ENCODE measurements around the gene MTUS2. TPM values are rescaled to one million over a fixed set of nuclear protein-coding genes. Genes with fewer than 3 reads are reported as not detected.

MTUS2 gene
- total RNA-seq, 1 experiment from 2014 or later = not detected

GRCh38 chr13:29456419-29456818 is 636.3 kb downstream of the MTUS2 start:
- ChIA-PET CTCF (no interaction called here), POLR2A (ENCODE audit: unreplicated experiment) (no interaction called here)
- intact Hi-C loops (cut with micrococcal nuclease) = no loop called here
- H4K20me1 ChIP-seq (ENCODE audit: low read length) = no peaks in the 10 kb centered on the region
- H3K9ac ChIP-seq (ENCODE audit: low read length) = no peak overlapping the region
- TF ChIP-seq, protein P1, sequence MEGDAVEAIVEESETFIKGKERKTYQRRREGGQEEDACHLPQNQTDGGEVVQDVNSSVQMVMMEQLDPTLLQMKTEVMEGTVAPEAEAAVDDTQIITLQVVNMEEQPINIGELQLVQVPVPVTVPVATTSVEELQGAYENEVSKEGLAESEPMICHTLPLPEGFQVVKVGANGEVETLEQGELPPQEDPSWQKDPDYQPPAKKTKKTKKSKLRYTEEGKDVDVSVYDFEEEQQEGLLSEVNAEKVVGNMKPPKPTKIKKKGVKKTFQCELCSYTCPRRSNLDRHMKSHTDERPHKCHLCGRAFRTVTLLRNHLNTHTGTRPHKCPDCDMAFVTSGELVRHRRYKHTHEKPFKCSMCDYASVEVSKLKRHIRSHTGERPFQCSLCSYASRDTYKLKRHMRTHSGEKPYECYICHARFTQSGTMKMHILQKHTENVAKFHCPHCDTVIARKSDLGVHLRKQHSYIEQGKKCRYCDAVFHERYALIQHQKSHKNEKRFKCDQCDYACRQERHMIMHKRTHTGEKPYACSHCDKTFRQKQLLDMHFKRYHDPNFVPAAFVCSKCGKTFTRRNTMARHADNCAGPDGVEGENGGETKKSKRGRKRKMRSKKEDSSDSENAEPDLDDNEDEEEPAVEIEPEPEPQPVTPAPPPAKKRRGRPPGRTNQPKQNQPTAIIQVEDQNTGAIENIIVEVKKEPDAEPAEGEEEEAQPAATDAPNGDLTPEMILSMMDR (conservative IDR thresholded peaks at IDR 0.05; ENCODE audit: low read depth, low read length) = no peak
- no peak overlapping the region for H3K4me3 ChIP-seq (ENCODE audit: low read length)
- no peaks in the 10 kb centered on the region for H3F3A ChIP-seq (ENCODE audit: low read length, unreplicated experiment)
- H2AFZ ChIP-seq (ENCODE audit: low read length) = no peak overlapping the region
- DNase-seq = no peak
- H3K4me1 ChIP-seq (ENCODE audit: insufficient read depth, low read length) = peaks cover 14% of the 10 kb centered on the region
- no peaks in the 10 kb centered on the region for H3K79me2 ChIP-seq (ENCODE audit: low read length)
- no peaks in the 10 kb centered on the region for H3K36me3 ChIP-seq (ENCODE audit: low read depth, low read length)
- H3K27me3 ChIP-seq (ENCODE audit: low read length) = peaks cover 14% of the 10 kb centered on the region
- no peak overlapping the region for H3K27ac ChIP-seq (ENCODE audit: low read length)
- ATAC-seq = no peak
- no peak overlapping the region for H3K4me2 ChIP-seq (ENCODE audit: low read length)
- no peaks in the 10 kb centered on the region for H3K9me2 ChIP-seq (replicated peaks; ENCODE audit: low read length)
- H3K9me3 ChIP-seq (ENCODE audit: low read length) = no peaks in the 10 kb centered on the region
- BruUV-seq (replicated peaks) = no TSS peak

- BruUV-seq (replicated peaks) = no TSS peak
- DNase-seq = peak; percentile 85
- Histone ChIP-seq H2AFZ (ENCODE audit: low read length) (no peak overlapping the region), H3K4me1 (ENCODE audit: insufficient read depth, low read length) (peaks cover 14% of the 10 kb centered on the region), H3K9me2 (replicated peaks; ENCODE audit: low read length) (no peaks in the 10 kb centered on the region), H3K4me2 (ENCODE audit: low read length) (no peak overlapping the region), H3K27ac (ENCODE audit: low read length) (no peak overlapping the region), H3F3A (ENCODE audit: low read length, unreplicated experiment) (no peaks in the 10 kb centered on the region), H3K4me3 (ENCODE audit: low read length) (no peak overlapping the region), H3K79me2 (ENCODE audit: low read length) (no peaks in the 10 kb centered on the region), H3K9ac (ENCODE audit: low read length) (no peak overlapping the region), H3K27me3 (ENCODE audit: low read length) (peaks cover 17% of the 10 kb centered on the region), H4K20me1 (ENCODE audit: low read length) (no peaks in the 10 kb centered on the region), H3K36me3 (ENCODE audit: low read depth, low read length) (no peaks in the 10 kb centered on the region), H3K9me3 (ENCODE audit: low read length) (no peaks in the 10 kb centered on the region)
- ATAC-seq = peak; percentile 96
- TF ChIP-seq EZH2 (IDR thresholded peaks at IDR 0.05; ENCODE audit: low read length, unreplicated experiment) (no peak), EZH2phosphoT487 (IDR thresholded peaks at IDR 0.05; ENCODE audit: borderline replicate concordance, low read length) (no peak)
- TF ChIP-seq, protein P1 (conservative IDR thresholded peaks at IDR 0.05; ENCODE audit: low read depth, low read length) = no peak
- ChIA-PET CTCF (no interaction called here), POLR2A (ENCODE audit: unreplicated experiment) (no interaction called here)
- intact Hi-C loops (cut with micrococcal nuclease) = no loop called here
These were observed 637.2 kb downstream of the MTUS2 start for GRCh38 chr13:29457299-29457698.

DNA sequence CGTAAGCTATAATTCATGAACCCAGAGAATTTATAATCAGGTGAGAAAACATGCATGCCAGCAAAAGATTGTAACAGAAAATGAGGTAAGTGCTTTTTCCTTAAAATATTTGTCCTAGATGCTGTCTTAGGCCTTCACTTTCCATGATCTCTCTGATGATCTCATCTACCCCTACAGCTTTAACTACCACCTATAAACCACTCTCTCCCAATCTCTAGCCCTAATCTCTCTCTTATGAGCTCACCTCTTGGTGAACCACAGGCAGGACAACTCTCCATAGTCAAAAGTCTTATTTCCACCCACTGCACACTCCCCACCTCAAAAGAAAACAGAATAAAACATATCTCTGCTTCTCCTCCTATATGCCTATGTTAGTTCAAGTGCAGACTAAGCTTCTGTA is 638.3 kb downstream of the MTUS2 start:
- Histone ChIP-seq H3K4me2 (ENCODE audit: low read length) (no peak overlapping the region), H3F3A (ENCODE audit: low read length, unreplicated experiment) (no peaks in the 10 kb centered on the region), H3K9me2 (replicated peaks; ENCODE audit: low read length) (no peaks in the 10 kb centered on the region), H3K9me3 (ENCODE audit: low read length) (no peaks in the 10 kb centered on the region), H3K27me3 (ENCODE audit: low read length) (peaks cover 23% of the 10 kb centered on the region), H4K20me1 (ENCODE audit: low read length) (no peaks in the 10 kb centered on the region), H3K79me2 (ENCODE audit: low read length) (no peaks in the 10 kb centered on the region), H3K4me1 (ENCODE audit: insufficient read depth, low read length) (peaks cover 14% of the 10 kb centered on the region), H3K4me3 (ENCODE audit: low read length) (no peak overlapping the region), H3K27ac (ENCODE audit: low read length) (no peak overlapping the region), H3K9ac (ENCODE audit: low read length) (no peak overlapping the region), H3K36me3 (ENCODE audit: low read depth, low read length) (no peaks in the 10 kb centered on the region), H2AFZ (ENCODE audit: low read length) (no peak overlapping the region)
- intact Hi-C loops (cut with micrococcal nuclease) = no loop called here
- CTCF ChIA-PET = no interaction called here
- ATAC-seq (no peak), DNase-seq (no peak)
- no TSS peak for BruUV-seq (replicated peaks)
- no peak for TF ChIP-seq EZH2phosphoT487 (IDR thresholded peaks at IDR 0.05; ENCODE audit: borderline replicate concordance, low read length)
- TF ChIP-seq EZH2 (IDR thresholded peaks at IDR 0.05; ENCODE audit: low read length, unreplicated experiment) = no peak
- TF ChIP-seq, protein P1 (conservative IDR thresholded peaks at IDR 0.05; ENCODE audit: low read depth, low read length) = no peak
- POLR2A ChIA-PET (ENCODE audit: unreplicated experiment) = no interaction called here
